ENCODE results near the gene GALNT2. TPM values are rescaled to one million over a fixed set of nuclear protein-coding genes. Genes with fewer than 3 reads are reported as not detected.
A peak's percentile ranks its signal among the peaks of the same experiment; 100 is the strongest.

The GALNT2 gene
- total and polyA plus RNA-seq, 12 donors = 22.3 to 220 (median 85.7) TPM

GRCh38 chr1:230327892-230328284 is 260.9 kb downstream of the GALNT2 start:
- Histone ChIP-seq H3K9me3 (replicated peaks in 1 of 3) (no peaks in the 10 kb centered on the region), H3K4me3 (no peak overlapping the region), H3K4me1 (replicated peaks in 1 of 2) (peaks cover 15 to 17% of the 10 kb centered on the region in 2 donors), H3K27me3 (no peaks in the 10 kb centered on the region), H3K36me3 (replicated peaks in 1 of 2) (no peaks in the 10 kb centered on the region), H3K27ac (peak overlapping the region in 4 of 5 donors; percentile 72 to 84 (median 80))
- TF ChIP-seq POLR2A (IDR thresholded peaks at IDR 0.05) (no peak), CTCF (IDR thresholded peaks at IDR 0.05) (no peak)
- intact Hi-C loops (cut with DNase I) = no loop called here
- WGBS, 4 donors = 27 to 53% (median 39%) methylated on average over 9 of the region's 9 CpGs
- peak in 6 of 7 donors; percentile 66 to 83 (median 72) for DNase-seq

GRCh38 chr1:230328342-230329015 is 261.4 kb downstream of the GALNT2 start:
- no peak for DNase-seq
- Histone ChIP-seq H3K27me3 (no peaks in the 10 kb centered on the region), H3K27ac (peak overlapping the region in 2 of 5 donors; percentile 84), H3K9me3 (replicated peaks in 1 of 3) (no peaks in the 10 kb centered on the region), H3K4me3 (no peak overlapping the region), H3K4me1 (replicated peaks in 1 of 2) (peaks cover 15 to 17% of the 10 kb centered on the region in 2 donors), H3K36me3 (replicated peaks in 1 of 2) (no peaks in the 10 kb centered on the region)
- intact Hi-C loops (cut with DNase I) = no loop called here
- 71 to 86% (median 78%) methylated on average over 7 of the region's 7 CpGs for WGBS, 4 donors
- no peak for TF ChIP-seq POLR2A (IDR thresholded peaks at IDR 0.05)
- no peak for TF ChIP-seq CTCF (IDR thresholded peaks at IDR 0.05)

- TF ChIP-seq CTCF (IDR thresholded peaks at IDR 0.05) (no peak), POLR2A (IDR thresholded peaks at IDR 0.05) (no peak)
- WGBS, 4 donors = 88 to 97% (median 92%) methylated on average over 7 of the region's 7 CpGs
- Histone ChIP-seq H3K27me3 (no peaks in the 10 kb centered on the region), H3K9me3 (replicated peaks in 1 of 3) (no peaks in the 10 kb centered on the region), H3K36me3 (replicated peaks in 1 of 2) (no peaks in the 10 kb centered on the region), H3K4me3 (no peak overlapping the region), H3K27ac (no peak overlapping the region), H3K4me1 (replicated peaks in 1 of 2) (peaks cover 15 to 17% of the 10 kb centered on the region in 2 donors)
- intact Hi-C loops (cut with DNase I) = no loop called here
- DNase-seq = no peak
Measured at GRCh38 chr1:230330157-230330556, 263.1 kb downstream of the GALNT2 start.

Measured in adrenal gland (tissue), 12 donors.